Thyroid gland (tissue), 4 donors: Measurements from ENCODE around the gene EEFSEC.

Source experiments
- CTCF ChIP-seq, 6 experiments: fragments of 200-600 bp in 3 of 6; fragments of 450-650 bp in 3 of 6; sonication (generic) in 3 of 6; IDR thresholded peaks; one replicate each; pipeline ENCODE4 v1.5.1; 2016 to 2019; ENCODE audit warnings: antibody characterized with exemption in 6 of 6, mild to moderate bottlenecking in 2 of 6, inconsistent platforms in 1 of 6, moderate library complexity in 1 of 6
- POLR2A ChIP-seq, 2 donors: fragments of 450-650 bp; IDR thresholded peaks; one replicate each; pipeline ENCODE4 v1.6.1; 2017; ENCODE audit warnings: antibody characterized with exemption in 2 of 2, mild to moderate bottlenecking in 2 of 2, moderate library complexity in 1 of 2

GRCh38 chr3:128318275-128318941, 165.1 kb downstream of the EEFSEC start:
- TF ChIP-seq POLR2A (IDR thresholded peaks at IDR 0.05) (no peak), CTCF (IDR thresholded peaks at IDR 0.05) (no peak)
